ENCODE measurements around the gene KAT2B.

KAT2B gene

GRCh38 chr3:20095470-20095869 is 55.2 kb downstream of the KAT2B start:
- Histone ChIP-seq H3K4me2 (no peak overlapping the region), H3K79me2 (ENCODE audit: insufficient read depth, low read depth) (no peaks in the 10 kb centered on the region), H3K4me3 (IDR thresholded peaks at IDR 0.05; ENCODE audit: insufficient read depth, low read depth, low read length) (no peak overlapping the region), H3K27ac (no peak overlapping the region), H3K27me3 (ENCODE audit: insufficient read depth, low read depth) (no peaks in the 10 kb centered on the region), H4K20me1 (ENCODE audit: insufficient read depth) (no peaks in the 10 kb centered on the region), H3K9ac (no peak overlapping the region), H2AFZ (ENCODE audit: low read depth) (no peak overlapping the region), H3K4me1 (ENCODE audit: low read depth, poor library complexity, severe bottlenecking) (no peaks in the 10 kb centered on the region), H3K36me3 (ENCODE audit: insufficient read depth) (no peaks in the 10 kb centered on the region)
- TF ChIP-seq CTCF (conservative IDR thresholded peaks at IDR 0.05; ENCODE audit: low read depth, low read length): no peak

GRCh38 chr3:20096135-20096685 is 56.0 kb downstream of the KAT2B start:
- Histone ChIP-seq H2AFZ (ENCODE audit: low read depth) (no peak overlapping the region), H3K27ac (no peak overlapping the region), H3K27me3 (ENCODE audit: insufficient read depth, low read depth) (no peaks in the 10 kb centered on the region), H3K4me3 (IDR thresholded peaks at IDR 0.05; ENCODE audit: insufficient read depth, low read depth, low read length) (no peak overlapping the region), H3K9ac (no peak overlapping the region), H3K4me2 (no peak overlapping the region), H3K4me1 (ENCODE audit: low read depth, poor library complexity, severe bottlenecking) (no peaks in the 10 kb centered on the region), H4K20me1 (ENCODE audit: insufficient read depth) (no peaks in the 10 kb centered on the region), H3K79me2 (ENCODE audit: insufficient read depth, low read depth) (no peaks in the 10 kb centered on the region), H3K36me3 (ENCODE audit: insufficient read depth) (no peaks in the 10 kb centered on the region)
- no peak for TF ChIP-seq CTCF (conservative IDR thresholded peaks at IDR 0.05; ENCODE audit: low read depth, low read length)

GRCh38 chr3:20097015-20097414 is 56.8 kb downstream of the KAT2B start:
- Histone ChIP-seq H3K9ac (no peak overlapping the region), H3K36me3 (ENCODE audit: insufficient read depth) (no peaks in the 10 kb centered on the region), H3K79me2 (ENCODE audit: insufficient read depth, low read depth) (no peaks in the 10 kb centered on the region)

GRCh38 chr3:20099060-20099459 is 58.8 kb downstream of the KAT2B start:
- H3K4me1 ChIP-seq (ENCODE audit: low read depth, poor library complexity, severe bottlenecking): peaks cover 22% of the 10 kb centered on the region
- H2AFZ ChIP-seq (ENCODE audit: low read depth): no peak overlapping the region
- H3K4me3 ChIP-seq (IDR thresholded peaks at IDR 0.05; ENCODE audit: insufficient read depth, low read depth, low read length): no peak overlapping the region
- no peaks in the 10 kb centered on the region for H3K36me3 ChIP-seq (ENCODE audit: insufficient read depth)
- H3K27ac ChIP-seq: no peak overlapping the region
- no peak overlapping the region for H3K9ac ChIP-seq
- H3K4me2 ChIP-seq: no peak overlapping the region
- no peak for TF ChIP-seq CTCF (conservative IDR thresholded peaks at IDR 0.05; ENCODE audit: low read depth, low read length)
- no peaks in the 10 kb centered on the region for H3K79me2 ChIP-seq (ENCODE audit: insufficient read depth, low read depth)
- no peaks in the 10 kb centered on the region for H4K20me1 ChIP-seq (ENCODE audit: insufficient read depth)
- H3K27me3 ChIP-seq (ENCODE audit: insufficient read depth, low read depth): no peaks in the 10 kb centered on the region

More at GRCh38 chr3:20097015-20097414, 56.8 kb downstream of the KAT2B start:
- TF ChIP-seq CTCF (conservative IDR thresholded peaks at IDR 0.05; ENCODE audit: low read depth, low read length): no peak
- Histone ChIP-seq H2AFZ (ENCODE audit: low read depth) (no peak overlapping the region), H4K20me1 (ENCODE audit: insufficient read depth) (no peaks in the 10 kb centered on the region), H3K4me3 (IDR thresholded peaks at IDR 0.05; ENCODE audit: insufficient read depth, low read depth, low read length) (no peak overlapping the region), H3K27ac (no peak overlapping the region), H3K27me3 (ENCODE audit: insufficient read depth, low read depth) (no peaks in the 10 kb centered on the region), H3K4me1 (ENCODE audit: low read depth, poor library complexity, severe bottlenecking) (peaks cover 2% of the 10 kb centered on the region), H3K4me2 (no peak overlapping the region)
